Mesendoderm (in vitro differentiated cells): ENCODE data around the gene NSG2.

Experiments used
- DNase-seq: peaks from one replicate; pipeline ENCODE4 v3.0.0; 2013
- H2AK5ac ChIP-seq: 2 replicates; pipeline ENCODE4 v1.6.1; 2013; ENCODE audit warnings: low read length, inconsistent platforms
- H2BK120ac ChIP-seq: 2 replicates; pipeline ENCODE4 v1.6.1; 2013; ENCODE audit warnings: low read depth, mild to moderate bottlenecking, low read length, moderate library complexity, mixed read lengths
- H2BK15ac ChIP-seq: replicated peaks from 2 replicates; pipeline ENCODE4 v1.6.1; 2013; ENCODE audit warnings: low read depth, mild to moderate bottlenecking, moderate library complexity
- H2BK5ac ChIP-seq: 2 replicates; pipeline ENCODE4 v1.6.1; 2013; ENCODE audit warnings: low read length, inconsistent platforms
- H3K18ac ChIP-seq: 2 replicates; pipeline ENCODE4 v1.6.1; 2013; ENCODE audit warnings: mild to moderate bottlenecking, low read length, mixed read lengths
- H3K23ac ChIP-seq: one replicate; pipeline ENCODE4 v1.6.1; 2013; ENCODE audit warnings: low read length
- H3K27ac ChIP-seq: 2 replicates; pipeline ENCODE4 v1.5.1; 2013; ENCODE audit warnings: low read depth, mild to moderate bottlenecking, inconsistent platforms, low read length, moderate library complexity
- H3K27me3 ChIP-seq: 2 replicates; pipeline ENCODE4 v1.6.1; 2013; ENCODE audit warnings: low read length, control low read depth, mild to moderate bottlenecking, inconsistent platforms; ENCODE audit not compliant: insufficient read depth, poor library complexity
- H3K36me3 ChIP-seq: 2 replicates; pipeline ENCODE4 v1.6.1; 2013; ENCODE audit warnings: low read length, inconsistent platforms; ENCODE audit not compliant: control insufficient read depth, insufficient read depth
- H3K4ac ChIP-seq: one replicate; pipeline ENCODE4 v1.6.1; 2013; ENCODE audit warnings: low read depth, mild to moderate bottlenecking, low read length, moderate library complexity
- H3K4me1 ChIP-seq: 2 replicates; pipeline ENCODE4 v1.6.1; 2013; ENCODE audit warnings: low read depth, low read length, inconsistent platforms; ENCODE audit not compliant: control insufficient read depth
- H3K4me2 ChIP-seq: 2 replicates; pipeline ENCODE4 v1.6.1; 2013; ENCODE audit warnings: low read length
- H3K4me3 ChIP-seq: 2 replicates; pipeline ENCODE4 v1.5.1; 2013; ENCODE audit warnings: mild to moderate bottlenecking, low read length
- H3K56ac ChIP-seq: one replicate; pipeline ENCODE4 v1.6.1; 2013; ENCODE audit warnings: low read length
- H3K79me1 ChIP-seq: 2 replicates; pipeline ENCODE4 v1.6.1; 2013; ENCODE audit warnings: low read length, inconsistent platforms
- H3K79me2 ChIP-seq: 2 replicates; pipeline ENCODE4 v1.6.1; 2013; ENCODE audit warnings: mild to moderate bottlenecking, low read length; ENCODE audit not compliant: control insufficient read depth, insufficient read depth
- H3K9ac ChIP-seq: 2 replicates; pipeline ENCODE4 v1.6.1; 2013; ENCODE audit warnings: low read length, inconsistent platforms
- H4K5ac ChIP-seq: one replicate; pipeline ENCODE4 v1.6.1; 2013; ENCODE audit warnings: low read length
- H4K8ac ChIP-seq: one replicate; pipeline ENCODE4 v1.6.1; 2013; ENCODE audit warnings: low read depth, mild to moderate bottlenecking, control low read depth, low read length, moderate library complexity
- WGBS: extraction: QIAGEN DNeasy Blood & Tissue Kit; methylation state at CpG from one replicate; pipeline ENCODE4 v1.1.7; 2013; ENCODE audit warnings: low lambda C conversion rate, missing lambda C conversion rate; ENCODE audit not compliant: insufficient coverage; ENCODE audit errors: extremely low coverage; 5-methylcytosine and 5-hydroxymethylcytosine counted together

NSG2 gene

DNA sequence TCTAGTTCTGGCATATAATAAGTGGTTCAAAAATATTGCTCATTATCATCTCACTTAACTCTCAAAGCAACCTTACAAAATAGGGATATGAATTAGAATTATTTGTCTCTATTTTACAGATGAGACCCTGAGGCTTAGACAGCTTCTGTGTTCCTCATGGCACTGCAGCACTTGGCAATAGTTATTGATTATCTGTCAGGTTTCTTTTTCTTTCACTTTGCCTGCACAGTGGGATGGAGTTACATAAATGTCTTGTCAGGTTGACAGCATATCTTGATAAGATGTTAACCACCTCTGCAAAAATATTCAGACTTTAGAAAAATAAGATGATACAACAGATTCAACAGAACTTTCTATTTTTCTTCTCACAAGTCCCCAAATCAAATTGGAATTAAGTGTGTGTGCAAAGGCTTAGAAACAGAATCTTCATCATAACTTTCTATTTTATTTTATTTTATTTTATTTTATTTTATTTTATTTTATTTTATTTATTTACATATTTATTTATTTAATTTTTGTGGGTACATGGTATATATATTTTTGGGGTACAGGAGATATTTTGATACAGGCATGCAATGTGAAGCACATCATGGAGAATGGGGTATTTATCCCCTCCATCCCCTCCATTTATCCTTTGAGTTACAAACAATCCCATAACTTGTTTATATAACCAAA is 17.7 kb downstream of the NSG2 start:
- no peak overlapping the region for H2BK120ac ChIP-seq
- no peaks in the 10 kb centered on the region for H3K79me2 ChIP-seq
- H3K4me3 ChIP-seq: no peak overlapping the region
- no peak overlapping the region for H4K5ac ChIP-seq
- no peak overlapping the region for H3K23ac ChIP-seq
- H3K36me3 ChIP-seq: no peaks in the 10 kb centered on the region
- no peak overlapping the region for H3K56ac ChIP-seq
- no peak overlapping the region for H3K9ac ChIP-seq
- H3K27ac ChIP-seq: no peak overlapping the region
- H3K79me1 ChIP-seq: no peaks in the 10 kb centered on the region
- H4K8ac ChIP-seq: no peak overlapping the region
- no peaks in the 10 kb centered on the region for H3K27me3 ChIP-seq
- no peaks in the 10 kb centered on the region for H3K4me1 ChIP-seq
- DNase-seq: no peak
- H2BK15ac ChIP-seq: no peak overlapping the region
- H3K18ac ChIP-seq: no peak overlapping the region
- H3K4ac ChIP-seq: no peak overlapping the region
- H2AK5ac ChIP-seq: no peak overlapping the region
- no peak overlapping the region for H3K4me2 ChIP-seq
- no peak overlapping the region for H2BK5ac ChIP-seq

DNA sequence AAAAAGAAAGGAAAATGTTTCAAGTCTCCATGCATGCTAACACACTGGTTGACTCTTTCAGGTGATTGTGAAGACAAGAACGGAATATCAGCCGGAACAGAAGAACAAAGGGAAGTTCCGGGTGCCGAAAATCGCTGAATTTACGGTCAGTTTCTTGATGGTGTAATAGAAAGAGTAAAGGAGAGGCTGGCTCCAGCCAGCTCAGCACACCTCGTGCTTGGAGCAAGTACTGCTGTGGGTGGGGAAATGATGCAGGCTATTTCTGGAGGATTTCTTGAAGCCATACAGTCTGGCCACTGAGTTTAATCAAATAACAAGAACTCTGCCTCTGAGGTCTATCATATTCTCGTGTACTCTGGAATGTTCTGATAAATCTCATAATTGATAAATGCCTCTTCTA is 18.7 kb downstream of the NSG2 start:
- no peak overlapping the region for H3K4me2 ChIP-seq
- no peaks in the 10 kb centered on the region for H3K79me2 ChIP-seq
- H3K23ac ChIP-seq: no peak overlapping the region
- H3K56ac ChIP-seq: no peak overlapping the region
- no peak overlapping the region for H3K9ac ChIP-seq
- H3K4ac ChIP-seq: no peak overlapping the region
- no peak overlapping the region for H2BK5ac ChIP-seq
- H2BK120ac ChIP-seq: no peak overlapping the region
- no peak overlapping the region for H4K8ac ChIP-seq
- no peaks in the 10 kb centered on the region for H3K4me1 ChIP-seq
- no peak overlapping the region for H4K5ac ChIP-seq
- no peak overlapping the region for H3K18ac ChIP-seq
- no peak overlapping the region for H3K27ac ChIP-seq
- H2BK15ac ChIP-seq: no peak overlapping the region
- no peaks in the 10 kb centered on the region for H3K36me3 ChIP-seq
- no peak for DNase-seq
- H3K27me3 ChIP-seq: no peaks in the 10 kb centered on the region
- WGBS: no CpG with 5 or more reads among the region's 8 CpGs
- H2AK5ac ChIP-seq: no peak overlapping the region
- H3K4me3 ChIP-seq: no peak overlapping the region
- H3K79me1 ChIP-seq: no peaks in the 10 kb centered on the region

DNA sequence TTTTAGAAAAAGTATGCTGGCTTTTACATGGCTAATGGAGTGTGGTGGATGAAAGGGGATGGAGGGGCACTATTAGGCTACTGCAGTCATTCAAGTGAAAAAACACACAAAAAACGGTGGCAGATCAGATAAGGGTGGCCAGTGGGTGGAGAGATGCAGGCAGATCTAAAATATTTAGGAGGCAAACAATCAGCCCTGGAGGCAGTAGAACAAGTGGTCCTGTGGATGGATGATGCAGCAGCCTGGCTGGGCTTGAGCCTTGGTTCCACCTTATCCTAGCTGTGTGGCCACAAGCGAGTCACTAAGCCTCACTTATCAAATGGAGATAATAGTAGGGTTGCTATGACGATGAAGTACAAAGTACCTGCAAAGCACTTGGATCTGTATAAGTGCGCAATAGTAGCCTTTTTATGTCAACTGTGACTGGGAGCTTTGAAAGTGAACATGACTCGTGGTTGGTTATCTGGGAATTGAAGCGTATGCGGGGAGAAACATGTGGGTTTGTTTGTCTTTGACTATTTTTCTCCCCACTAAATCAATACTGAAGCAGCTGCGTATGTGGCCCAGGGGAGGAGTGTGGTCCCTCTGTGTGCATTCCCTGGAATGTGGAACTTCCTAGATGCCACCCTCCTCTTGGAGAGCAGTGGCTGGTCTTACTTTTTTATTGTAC is 20.2 kb downstream of the NSG2 start:
- no CpG with 5 or more reads among the region's 8 CpGs for WGBS

DNA sequence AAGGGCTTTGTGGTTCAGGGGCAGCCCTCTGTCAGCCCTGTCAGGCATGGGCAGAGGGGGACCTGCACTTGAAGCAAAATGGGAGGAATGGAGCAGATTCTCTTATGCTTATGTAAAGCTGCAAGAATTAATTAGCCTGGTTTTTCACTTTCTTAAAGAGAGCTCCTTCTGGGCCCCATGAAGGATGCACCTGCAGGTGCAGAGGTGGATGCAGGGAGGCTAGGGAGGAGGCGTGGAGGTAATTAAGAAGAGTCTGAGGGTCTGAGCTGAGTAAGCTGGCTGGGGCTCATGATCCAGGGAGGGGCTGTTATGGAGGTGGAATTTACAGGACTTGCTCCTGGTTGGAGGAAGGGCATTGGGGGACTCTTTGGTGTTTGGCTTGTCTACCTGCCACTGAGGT is 22.0 kb downstream of the NSG2 start:
- Histone ChIP-seq H3K4me3 (no peak overlapping the region), H3K4me1 (no peaks in the 10 kb centered on the region)
- no CpG with 5 or more reads among the region's 1 CpG for WGBS

More for the DNA sequence above, 20.2 kb downstream of the NSG2 start:
- H3K79me1 ChIP-seq: no peaks in the 10 kb centered on the region
- peak; percentile 31 for DNase-seq
- no peaks in the 10 kb centered on the region for H3K36me3 ChIP-seq
- no peak overlapping the region for H3K27ac ChIP-seq
- H3K4ac ChIP-seq: no peak overlapping the region
- H3K4me3 ChIP-seq: no peak overlapping the region
- H3K56ac ChIP-seq: no peak overlapping the region
- H3K9ac ChIP-seq: no peak overlapping the region
- H3K79me2 ChIP-seq: no peaks in the 10 kb centered on the region
- no peak overlapping the region for H3K18ac ChIP-seq
- no peaks in the 10 kb centered on the region for H3K27me3 ChIP-seq
- no peak overlapping the region for H4K5ac ChIP-seq
- H2BK120ac ChIP-seq: no peak overlapping the region
- no peak overlapping the region for H2BK5ac ChIP-seq
- no peak overlapping the region for H2AK5ac ChIP-seq
- no peak overlapping the region for H3K4me2 ChIP-seq
- no peak overlapping the region for H4K8ac ChIP-seq
- H3K4me1 ChIP-seq: no peaks in the 10 kb centered on the region
- H3K23ac ChIP-seq: no peak overlapping the region
- H2BK15ac ChIP-seq: no peak overlapping the region

DNA sequence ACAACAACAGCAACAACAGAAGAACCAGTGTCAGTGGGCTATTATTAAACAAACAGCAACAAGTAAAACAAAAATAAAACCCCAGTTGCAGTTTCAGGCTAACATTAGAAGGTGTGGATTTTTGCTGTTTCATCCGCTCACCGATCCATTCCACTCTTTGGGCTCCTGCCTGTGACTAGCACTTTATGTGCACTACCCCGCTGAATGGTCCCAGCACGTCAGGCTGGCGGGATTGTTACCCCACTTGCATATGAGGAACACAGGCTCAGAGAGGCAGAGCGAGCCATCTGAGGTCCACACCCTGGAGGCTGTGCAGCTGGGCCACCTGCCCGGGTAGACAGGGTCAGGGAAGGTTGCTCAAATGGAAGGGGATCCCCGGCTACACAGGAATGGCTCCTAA is 26.0 kb downstream of the NSG2 start:
- Histone ChIP-seq H3K4me1 (no peaks in the 10 kb centered on the region), H2BK120ac (no peak overlapping the region), H3K9ac (no peak overlapping the region), H3K4me3 (no peak overlapping the region), H2BK15ac (no peak overlapping the region), H3K27ac (no peak overlapping the region), H3K27me3 (no peaks in the 10 kb centered on the region), H3K79me1 (no peaks in the 10 kb centered on the region), H3K56ac (no peak overlapping the region), H3K79me2 (no peaks in the 10 kb centered on the region), H2BK5ac (no peak overlapping the region), H3K23ac (no peak overlapping the region), H3K4ac (no peak overlapping the region), H4K5ac (no peak overlapping the region), H2AK5ac (no peak overlapping the region), H3K36me3 (no peaks in the 10 kb centered on the region), H3K18ac (no peak overlapping the region), H3K4me2 (no peak overlapping the region), H4K8ac (no peak overlapping the region)
- no CpG with 5 or more reads among the region's 8 CpGs for WGBS
- no peak for DNase-seq

More for the DNA sequence above, 22.0 kb downstream of the NSG2 start:
- Histone ChIP-seq H3K23ac (no peak overlapping the region), H3K79me2 (no peaks in the 10 kb centered on the region), H3K36me3 (no peaks in the 10 kb centered on the region), H3K4ac (no peak overlapping the region), H3K18ac (no peak overlapping the region), H4K5ac (no peak overlapping the region), H2BK15ac (no peak overlapping the region), H3K4me2 (no peak overlapping the region), H3K9ac (no peak overlapping the region), H3K56ac (no peak overlapping the region), H2BK120ac (no peak overlapping the region), H4K8ac (no peak overlapping the region), H3K27ac (no peak overlapping the region), H2AK5ac (no peak overlapping the region), H3K27me3 (no peaks in the 10 kb centered on the region), H3K79me1 (no peaks in the 10 kb centered on the region), H2BK5ac (no peak overlapping the region)
- no peak for DNase-seq
